HG02642 (cell line): Measurements from ENCODE around the gene SKA1.
"Not testable (repeated sequence)": the region's sequence is repeated elsewhere in the genome, so short reads cannot be mapped to it uniquely, and the experiment has no call there.

Experiments
- ATAC-seq: cut with Tn5 transposase; IDR thresholded peaks from one replicate; pipeline ENCODE4 v1.9.1; 2021; ENCODE audit warnings: mild to moderate bottlenecking; ENCODE audit not compliant: unreplicated experiment, poor library complexity

The SKA1 gene

GRCh38 chr18:50424877-50425690, 50.2 kb downstream of the SKA1 start:
- ATAC-seq = no peak

DNA sequence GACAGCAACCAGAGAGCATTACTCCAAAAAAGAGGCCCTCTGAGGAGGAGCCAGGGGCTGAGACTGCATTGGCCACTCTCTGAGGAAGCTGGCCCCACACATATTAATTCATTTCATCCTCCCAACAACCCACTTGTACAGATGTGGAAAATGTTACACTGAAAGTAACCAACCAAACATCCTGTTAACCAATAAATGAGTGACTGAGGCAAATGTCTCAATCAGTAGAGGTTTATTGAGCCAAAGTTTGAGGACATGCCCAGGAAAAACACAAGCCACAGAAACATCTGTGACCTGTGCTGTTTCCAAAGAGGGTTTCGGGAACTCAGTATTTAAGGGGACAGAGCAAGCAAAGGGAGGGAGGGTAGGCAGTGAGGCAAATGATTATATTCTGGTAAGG, 53.0 kb downstream of the SKA1 start:
- no peak for ATAC-seq

DNA sequence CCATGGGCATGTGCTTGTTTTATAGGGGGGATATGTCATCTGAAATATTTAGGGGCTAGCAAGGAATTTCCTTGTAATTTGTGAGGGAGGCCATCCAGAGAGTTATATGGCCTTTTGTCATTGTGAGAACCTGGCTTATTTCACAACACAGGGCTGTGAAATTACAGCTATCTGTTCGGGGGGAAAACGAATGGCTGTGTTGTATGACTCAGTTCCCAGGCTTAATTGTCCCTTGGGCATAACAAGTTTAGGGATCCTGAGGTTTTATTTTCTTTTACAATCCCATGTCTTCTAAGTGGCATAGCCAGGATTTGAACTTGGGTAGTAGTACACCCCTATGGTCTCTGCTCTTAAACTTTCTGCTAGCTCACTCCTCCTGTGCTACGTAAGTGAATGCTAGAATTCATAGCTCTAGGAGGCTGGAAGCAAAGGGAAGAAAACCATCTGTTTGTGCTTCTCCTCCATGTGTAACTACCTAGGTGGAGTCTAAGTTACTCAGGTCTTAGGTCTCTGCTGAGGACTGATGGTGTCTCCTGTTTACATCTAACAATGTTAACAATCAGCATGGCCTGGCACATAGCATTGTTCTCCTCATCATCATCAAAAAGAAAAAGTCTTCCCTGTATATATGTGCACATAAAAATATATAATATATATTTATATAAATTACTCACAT, 53.8 kb downstream of the SKA1 start:
- ATAC-seq = no peak

GRCh38 chr18:50429207-50429948, 54.5 kb downstream of the SKA1 start:
- no peak for ATAC-seq

GRCh38 chr18:50432915-50433314, 58.1 kb downstream of the SKA1 start:
- no peak for ATAC-seq

- not testable (repeated sequence) for ATAC-seq
These were observed 61.9 kb downstream of the SKA1 start for GRCh38 chr18:50436742-50437141.

- no peak for ATAC-seq
These were observed 64.7 kb downstream of the SKA1 start for GRCh38 chr18:50439460-50440015.

- no peak for ATAC-seq
These were observed 66.2 kb downstream of the SKA1 start for GRCh38 chr18:50441016-50441415.

GRCh38 chr18:50441501-50441900, 66.7 kb downstream of the SKA1 start:
- no peak for ATAC-seq
